Measurements from ENCODE around the gene SELENON. TPM values are rescaled to one million over a fixed set of nuclear protein-coding genes. Genes with fewer than 3 reads are reported as not detected.

SELENON gene
- total and polyA plus RNA-seq, 5 experiments from 2014 or later: 2.6 to 20.4 (median 7.0) TPM

GRCh38 chr1:25796811-25797458 lies 3.1 kb upstream of the SELENON start:
- peaks cover 34 to 74% (median 65%) of the 10 kb centered on the region in 4 donors for H3K4me1 Mint-ChIP-seq
- H3K9me3 Mint-ChIP-seq: peaks cover 0 to 2% (median 0%) of the 10 kb centered on the region in 9 donors
- peak overlapping the region; percentile 91 to 99 (median 96) for H3K27ac Mint-ChIP-seq
- POLR2A ChIA-PET: interaction anchor here (1.0 to 3.0 kb wide), 7 partner anchors 10 to 186 kb away, joined by 3 to 18 read pairs (median 5); no protein-coding TSS in a partner anchor
- peak; percentile 70 to 90 (median 83) for DNase-seq
- peaks cover 0 to 2% (median 0%) of the 10 kb centered on the region in 5 donors for H3K27me3 Mint-ChIP-seq
- peak; percentile 52 to 70 for ATAC-seq
- H3K36me3 Mint-ChIP-seq: peaks cover 0 to 4% (median 0%) of the 10 kb centered on the region in 3 donors
- H3K4me3 Mint-ChIP-seq: peak overlapping the region; percentile 50 to 92 (median 83)

GRCh38 chr1:25797939-25798338 lies 2.1 kb upstream of the SELENON start:
- H3K27ac Mint-ChIP-seq: peak overlapping the region in 9 of 10 donors; percentile 49 to 99 (median 94)
- POLR2A ChIA-PET: interaction anchor here (0.6 to 3.3 kb wide), 10 partner anchors 10 to 427 kb away, joined by 3 to 12 read pairs (median 6); partner anchors contain the start of gene MTFR1L
- peaks cover 40 to 84% (median 75%) of the 10 kb centered on the region in 4 donors for H3K4me1 Mint-ChIP-seq
- no peak for DNase-seq
- peaks cover 0 to 2% (median 0%) of the 10 kb centered on the region in 9 donors for H3K9me3 Mint-ChIP-seq
- H3K36me3 Mint-ChIP-seq: peaks cover 0 to 2% (median 0%) of the 10 kb centered on the region in 3 donors
- H3K4me3 Mint-ChIP-seq: peak overlapping the region in 8 of 10 donors; percentile 40 to 84 (median 78)
- ATAC-seq: no peak
- H3K27me3 Mint-ChIP-seq: peaks cover 0 to 2% (median 0%) of the 10 kb centered on the region in 5 donors

- ATAC-seq (no peak), DNase-seq (peak in 1 of 10 donors; percentile 19)
- POLR2A ChIA-PET: interaction anchor here (0.6 to 3.3 kb wide), 17 partner anchors 9 to 426 kb away, joined by 3 to 13 read pairs (median 6); partner anchors contain the start of gene MTFR1L
- H3K27ac Mint-ChIP-seq: peak overlapping the region; percentile 79 to 99 (median 94)
- peaks cover 40 to 84% (median 75%) of the 10 kb centered on the region in 4 donors for H3K4me1 Mint-ChIP-seq
- H3K4me3 Mint-ChIP-seq: peak overlapping the region; percentile 73 to 86 (median 80)
- peaks cover 0 to 2% (median 0%) of the 10 kb centered on the region in 3 donors for H3K36me3 Mint-ChIP-seq
- H3K27me3 Mint-ChIP-seq: peaks cover 0 to 2% (median 0%) of the 10 kb centered on the region in 5 donors
- peaks cover 0 to 2% (median 0%) of the 10 kb centered on the region in 9 donors for H3K9me3 Mint-ChIP-seq
These were observed 1.2 kb upstream of the SELENON start for GRCh38 chr1:25798666-25799351.

GRCh38 chr1:25799352-25799934 lies 550 bp upstream of the SELENON start:
- H3K27me3 Mint-ChIP-seq: peaks cover 0 to 2% (median 0%) of the 10 kb centered on the region in 5 donors
- POLR2A ChIA-PET: interaction anchor here (0.6 to 3.3 kb wide), 14 partner anchors 10 to 251 kb away, joined by 3 to 13 read pairs (median 6); partner anchors contain the start of gene MTFR1L
- peaks cover 0 to 2% (median 0%) of the 10 kb centered on the region in 9 donors for H3K9me3 Mint-ChIP-seq
- ATAC-seq: no peak
- peak overlapping the region; percentile 73 to 86 (median 80) for H3K4me3 Mint-ChIP-seq
- peaks cover 38 to 82% (median 76%) of the 10 kb centered on the region in 4 donors for H3K4me1 Mint-ChIP-seq
- peak overlapping the region; percentile 79 to 99 (median 86) for H3K27ac Mint-ChIP-seq
- peaks cover 0 to 2% (median 0%) of the 10 kb centered on the region in 3 donors for H3K36me3 Mint-ChIP-seq
- no peak for DNase-seq

GRCh38 chr1:25800703-25801377 lies 847 bp downstream of the SELENON start:
- DNase-seq (no peak), ATAC-seq (no peak)
- Mint-ChIP-seq H3K27ac (peak overlapping the region; percentile 16 to 92 (median 80)), H3K27me3 (peaks cover 0 to 2% (median 0%) of the 10 kb centered on the region in 5 donors), H3K36me3 (peaks cover 0 to 8% (median 5%) of the 10 kb centered on the region in 3 donors), H3K4me1 (peaks cover 39 to 78% (median 75%) of the 10 kb centered on the region in 4 donors), H3K9me3 (peaks cover 0 to 2% (median 0%) of the 10 kb centered on the region in 9 donors), H3K4me3 (peak overlapping the region; percentile 75 to 90 (median 79))
- POLR2A ChIA-PET: interaction anchor here (0.6 to 3.3 kb wide), 10 partner anchors 9 to 875 kb away, joined by 3 to 13 read pairs (median 8); partner anchors contain the start of gene MTFR1L

- Mint-ChIP-seq H3K36me3 (peaks cover 0 to 22% (median 9%) of the 10 kb centered on the region in 3 donors), H3K27me3 (no peaks in the 10 kb centered on the region), H3K4me3 (peak overlapping the region; percentile 6 to 66 (median 53)), H3K9me3 (no peaks in the 10 kb centered on the region), H3K4me1 (peaks cover 30 to 64% (median 57%) of the 10 kb centered on the region in 4 donors), H3K27ac (peak overlapping the region in 9 of 10 donors; percentile 1 to 67 (median 43))
- peak in 1 of 2 donors; percentile 51 for ATAC-seq
- peak in 1 of 10 donors; percentile 41 for DNase-seq
- POLR2A ChIA-PET: interaction anchor here (0.6 to 1.7 kb wide), 4 partner anchors 24 to 236 kb away, joined by 3 to 4 read pairs (median 4); no protein-coding TSS in a partner anchor
These were observed 2.9 kb downstream of the SELENON start for GRCh38 chr1:25802915-25803314.

GRCh38 chr1:25803368-25803767 lies 3.4 kb downstream of the SELENON start:
- H3K4me3 Mint-ChIP-seq: peak overlapping the region in 5 of 10 donors; percentile 30 to 66 (median 60)
- DNase-seq: no peak
- peaks cover 0 to 22% (median 9%) of the 10 kb centered on the region in 3 donors for H3K36me3 Mint-ChIP-seq
- ATAC-seq: no peak
- H3K27me3 Mint-ChIP-seq: no peaks in the 10 kb centered on the region
- peaks cover 27 to 59% (median 53%) of the 10 kb centered on the region in 4 donors for H3K4me1 Mint-ChIP-seq
- peak overlapping the region in 4 of 10 donors; percentile 1 to 64 (median 38) for H3K27ac Mint-ChIP-seq
- no peaks in the 10 kb centered on the region for H3K9me3 Mint-ChIP-seq
- POLR2A ChIA-PET: interaction anchor here (0.6 to 1.7 kb wide), 6 partner anchors 11 to 236 kb away, joined by 3 to 4 read pairs (median 3); no protein-coding TSS in a partner anchor

GRCh38 chr1:25804244-25804963 lies 4.4 kb downstream of the SELENON start:
- H3K9me3 Mint-ChIP-seq: no peaks in the 10 kb centered on the region
- POLR2A ChIA-PET: interaction anchor here (0.7 to 1.6 kb wide), 4 partner anchors 10 to 300 kb away, joined by 3 to 6 read pairs (median 4); no protein-coding TSS in a partner anchor
- H3K27me3 Mint-ChIP-seq: no peaks in the 10 kb centered on the region
- H3K4me1 Mint-ChIP-seq: peaks cover 26 to 52% (median 43%) of the 10 kb centered on the region in 4 donors
- H3K36me3 Mint-ChIP-seq: peaks cover 0 to 30% (median 9%) of the 10 kb centered on the region in 3 donors
- no peak overlapping the region for H3K4me3 Mint-ChIP-seq
- peak overlapping the region in 3 of 10 donors; percentile 7 to 70 (median 60) for H3K27ac Mint-ChIP-seq
- DNase-seq (no peak), ATAC-seq (no peak)

GRCh38 chr1:25804964-25805862 lies 5.2 kb downstream of the SELENON start:
- Mint-ChIP-seq H3K9me3 (no peaks in the 10 kb centered on the region), H3K4me1 (peaks cover 23 to 48% (median 39%) of the 10 kb centered on the region in 4 donors), H3K27me3 (no peaks in the 10 kb centered on the region), H3K27ac (peak overlapping the region in 5 of 10 donors; percentile 12 to 82 (median 52)), H3K36me3 (peaks cover 0 to 30% (median 9%) of the 10 kb centered on the region in 3 donors), H3K4me3 (no peak overlapping the region)
- POLR2A ChIA-PET: interaction anchor here (0.7 kb wide), 1 partner anchor 301 kb away, joined by 6 read pairs; no protein-coding TSS in a partner anchor
- ATAC-seq (no peak), DNase-seq (no peak)

GRCh38 chr1:25805863-25806225 lies 5.9 kb downstream of the SELENON start:
- POLR2A ChIA-PET: no interaction called here
- DNase-seq (no peak), ATAC-seq (no peak)
- Mint-ChIP-seq H3K9me3 (no peaks in the 10 kb centered on the region), H3K27me3 (no peaks in the 10 kb centered on the region), H3K4me1 (peaks cover 23 to 49% (median 38%) of the 10 kb centered on the region in 4 donors), H3K36me3 (peaks cover 0 to 30% (median 9%) of the 10 kb centered on the region in 3 donors), H3K4me3 (no peak overlapping the region), H3K27ac (peak overlapping the region in 5 of 10 donors; percentile 35 to 69 (median 48))
